Amygdala (tissue), 56 donors: Measurements from ENCODE around the gene TRMT2A.
A peak's percentile ranks its signal among the peaks of the same experiment; 100 is the strongest.
"Not testable (repeated sequence)": the region's sequence is repeated elsewhere in the genome, so short reads cannot be mapped to it uniquely, and the experiment has no call there.

ENCODE experiments used
- DNase-seq, 56 donors: peaks; one replicate each; lab custom pipeline; 2025; lab: John Stamatoyannopoulos, UW

The TRMT2A gene

GRCh38 chr22:20089226-20089976, 27.6 kb downstream of the TRMT2A start:
- DNase-seq, result no peak

DNA sequence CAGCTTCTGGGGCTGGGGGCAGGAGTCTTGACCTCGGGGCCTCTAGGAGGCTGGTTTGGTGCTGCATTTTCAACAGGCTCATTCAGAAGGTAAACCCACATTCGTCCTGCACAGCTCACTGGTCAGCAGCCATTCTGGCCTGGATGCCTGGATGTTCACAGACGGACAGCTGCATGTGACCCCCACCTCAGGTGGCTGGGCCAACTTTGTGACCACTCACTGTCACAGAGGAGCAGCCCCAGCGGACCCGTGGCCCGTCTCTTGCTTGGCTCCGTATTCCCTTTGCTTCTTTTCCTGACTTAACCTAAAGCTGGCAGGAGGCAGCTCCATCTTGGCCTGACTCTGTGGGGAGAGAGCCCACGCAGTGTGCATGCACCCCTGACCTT, 28.8 kb downstream of the TRMT2A start:
- no peak for DNase-seq

GRCh38 chr22:20087319-20088262, 29.4 kb downstream of the TRMT2A start:
- no peak for DNase-seq

- DNase-seq, result no peak
Measured at GRCh38 chr22:20086763-20087162, 30.3 kb downstream of the TRMT2A start.

DNA sequence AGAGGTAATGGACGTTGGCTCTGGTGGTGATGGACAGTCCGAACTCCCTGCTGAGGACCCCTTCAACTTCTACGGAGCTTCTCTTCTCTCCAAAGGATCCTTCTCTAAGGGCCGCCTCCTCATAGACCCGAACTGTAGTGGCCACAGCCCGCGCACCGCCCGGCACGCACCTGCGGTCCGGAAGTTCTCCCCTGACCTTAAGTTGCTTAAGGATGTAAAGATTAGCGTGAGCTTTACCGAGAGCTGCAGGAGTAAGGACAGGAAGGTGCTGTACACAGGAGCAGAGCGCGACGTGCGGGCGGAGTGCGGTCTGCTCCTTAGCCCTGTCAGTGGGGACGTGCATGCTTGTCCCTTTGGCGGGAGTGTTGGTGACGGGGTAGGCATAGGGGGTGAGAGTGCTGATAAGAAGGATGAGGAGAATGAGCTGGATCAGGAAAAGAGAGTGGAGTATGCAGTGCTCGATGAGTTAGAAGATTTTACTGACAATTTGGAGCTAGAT, 30.9 kb downstream of the TRMT2A start:
- no peak for DNase-seq

GRCh38 chr22:20085651-20086050, 31.4 kb downstream of the TRMT2A start:
- no peak for DNase-seq

GRCh38 chr22:20084547-20085413, 32.2 kb downstream of the TRMT2A start:
- peak in 1 of 56 donors; percentile 20 for DNase-seq

DNA sequence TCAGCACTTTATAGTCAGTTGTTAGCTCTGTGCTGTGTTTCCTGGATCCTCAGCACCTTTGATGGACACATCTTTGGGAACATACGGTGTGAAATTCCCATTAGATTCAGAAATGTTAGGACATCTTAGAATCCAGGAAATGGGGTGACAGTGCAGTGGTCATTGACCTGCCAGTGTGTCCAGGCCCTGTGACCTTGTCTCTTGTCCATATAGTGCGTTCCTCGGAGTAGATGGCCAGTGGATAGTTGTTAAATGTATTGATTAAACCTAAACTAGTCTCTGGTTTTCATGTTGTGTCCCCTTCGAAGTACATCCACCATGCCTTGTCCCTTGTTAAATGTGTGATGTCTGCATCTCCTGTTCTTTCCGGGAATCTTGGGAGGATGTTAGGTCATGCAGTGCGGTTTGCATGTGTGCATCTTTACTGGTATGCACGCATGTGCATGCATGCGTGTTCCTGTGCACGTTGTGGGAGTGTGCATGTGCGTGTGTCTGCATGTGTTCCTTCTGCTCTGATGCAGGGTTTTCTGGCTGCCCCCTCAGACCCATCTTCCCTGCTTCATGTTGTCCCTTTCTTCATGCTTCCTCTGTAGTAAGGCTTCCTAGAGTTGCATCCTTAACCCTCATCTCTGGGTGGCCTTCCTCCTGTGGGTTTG, 33.0 kb downstream of the TRMT2A start:
- no peak for DNase-seq

- DNase-seq, result no peak
Measured at GRCh38 chr22:20083157-20083890, 33.7 kb downstream of the TRMT2A start.

- DNase-seq, result peak in 7 of 56 donors; percentile 12 to 31 (median 26)
Measured at GRCh38 chr22:20080776-20081654, 36.0 kb downstream of the TRMT2A start.

DNA sequence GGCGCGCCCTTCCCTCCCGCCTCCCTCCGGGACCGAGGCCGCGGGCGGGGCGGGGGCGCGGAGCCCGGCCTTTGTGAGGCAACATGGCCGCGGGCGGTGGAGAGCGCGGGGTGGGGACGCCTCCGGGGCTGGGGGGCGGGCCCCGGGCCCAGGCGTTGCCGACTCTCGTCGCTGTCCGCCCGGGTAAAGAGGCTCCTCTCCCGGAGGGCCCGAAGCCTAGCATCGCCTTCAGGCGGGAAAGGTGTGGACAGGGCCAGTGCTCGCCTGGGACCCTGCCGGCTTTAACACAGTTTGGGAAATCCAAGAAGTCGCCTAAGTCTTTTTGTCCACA, 36.6 kb downstream of the TRMT2A start:
- DNase-seq, result peak in 21 of 56 donors; percentile 27 to 77 (median 62)

GRCh38 chr22:20079745-20080444, 37.1 kb downstream of the TRMT2A start, which contains the start of gene DGCR8:
Gene DGCR8 (plus strand): TSS chr22:20080241. CDS start chr22:20085964, 5,723 bp downstream.
- DNase-seq, result peak; percentile 54 to 96 (median 90)

DNA sequence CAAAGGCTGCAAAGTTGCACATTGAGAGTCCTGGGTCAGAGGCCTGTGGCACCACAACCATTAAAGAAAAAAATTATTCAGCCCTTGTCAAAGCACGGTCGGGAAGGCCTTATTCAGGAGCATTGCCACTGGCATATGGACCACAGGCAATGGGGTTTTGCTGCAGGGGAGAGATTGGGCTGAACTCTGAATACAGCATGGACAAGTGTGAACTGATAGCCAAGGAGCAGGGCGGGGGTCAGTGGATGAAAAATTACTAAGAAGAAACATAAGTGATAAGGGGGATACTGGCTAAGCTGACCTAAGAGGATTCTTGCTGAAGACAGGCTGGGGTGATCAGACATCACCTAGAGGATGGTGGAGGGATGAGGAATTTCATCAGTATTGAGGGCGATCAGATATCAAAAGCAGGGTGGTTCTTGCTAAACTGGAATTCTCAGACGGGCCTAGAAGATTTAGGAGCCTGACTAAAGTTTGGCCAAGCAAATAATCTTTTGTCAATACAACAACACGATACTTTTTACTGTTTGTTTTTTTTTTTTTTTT, 40.3 kb downstream of the TRMT2A start:
- no peak for DNase-seq

GRCh38 chr22:20071524-20071972, 45.5 kb downstream of the TRMT2A start:
- no peak for DNase-seq

GRCh38 chr22:20069331-20070042, 47.5 kb downstream of the TRMT2A start:
- DNase-seq, result no peak

DNA sequence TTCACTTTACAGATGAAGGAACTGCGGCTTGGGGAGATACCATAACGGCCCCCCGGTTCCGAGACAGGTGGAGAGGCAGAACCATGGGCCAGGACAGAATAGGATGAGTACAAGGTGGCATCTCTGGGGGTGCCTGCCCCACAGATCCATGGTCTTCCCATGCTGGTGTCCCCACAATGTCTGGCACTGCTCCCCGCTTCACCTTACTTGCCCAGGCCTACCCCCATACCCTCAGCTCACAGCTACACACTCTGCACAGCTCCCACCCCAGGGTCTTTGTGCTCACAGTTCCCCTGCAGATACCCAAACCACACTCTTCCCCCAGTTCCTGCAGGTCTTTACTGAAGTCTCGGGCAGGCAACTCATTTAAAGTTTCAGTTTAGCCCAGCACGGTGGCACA, 48.4 kb downstream of the TRMT2A start:
- DNase-seq, result no peak

- DNase-seq, result not testable (repeated sequence)
Measured at GRCh38 chr22:20067384-20067682, 49.7 kb downstream of the TRMT2A start.
